Hepatocyte (in vitro differentiated cells): ENCODE measurements around the gene VAV2. TPM values are rescaled to one million over a fixed set of nuclear protein-coding genes. Genes with fewer than 3 reads are reported as not detected.
A peak's percentile ranks its signal among the peaks of the same experiment; 100 is the strongest.

ENCODE experiments used
- DNase-seq: peaks from one replicate; pipeline ENCODE4 v3.0.0-alpha.2; 2016; ENCODE audit warnings: low spot score
- H2AFZ ChIP-seq: fragments of 200-600 bp; sonication (generic); 2 replicates; pipeline ENCODE4 v1.6.0; 2016; ENCODE audit warnings: antibody characterized with exemption, mild to moderate bottlenecking
- H3K27ac ChIP-seq: fragments of 200-600 bp; sonication (generic); 2 replicates; pipeline ENCODE4 v1.5.1; 2016; ENCODE audit warnings: mild to moderate bottlenecking
- H3K27me3 ChIP-seq: fragments of 200-600 bp; sonication (generic); 2 replicates; pipeline ENCODE4 v1.6.1; 2016
- H3K36me3 ChIP-seq: fragments of 200-600 bp; sonication (generic); replicated peaks from 2 replicates; pipeline ENCODE4 v1.5.1; 2016; ENCODE audit warnings: low read depth; ENCODE audit not compliant: insufficient read depth
- H3K4me1 ChIP-seq: fragments of 200-600 bp; sonication (generic); 2 replicates; pipeline ENCODE4 v1.5.1; 2016; ENCODE audit warnings: mild to moderate bottlenecking, moderate library complexity; ENCODE audit not compliant: insufficient read depth
- H3K4me2 ChIP-seq: fragments of 200-600 bp; sonication (generic); 2 replicates; pipeline ENCODE4 v1.6.0; 2016
- H3K4me3 ChIP-seq: fragments of 200-600 bp; sonication (generic); 2 replicates; pipeline ENCODE4 v1.5.1; 2016; ENCODE audit warnings: mild to moderate bottlenecking
- H3K79me2 ChIP-seq: fragments of 200-600 bp; sonication (generic); 2 replicates; pipeline ENCODE4 v1.6.0; 2017; ENCODE audit warnings: mild to moderate bottlenecking
- H3K9me2 ChIP-seq: fragments of 200-600 bp; sonication (generic); replicated peaks from 2 replicates; pipeline ENCODE4 v1.6.0; 2017; ENCODE audit warnings: mild to moderate bottlenecking; ENCODE audit not compliant: insufficient read depth
- H3K9me3 ChIP-seq: fragments of 200-600 bp; sonication (generic); 2 replicates; pipeline ENCODE4 v1.5.1; 2016; ENCODE audit warnings: low read depth, mild to moderate bottlenecking
- H4K20me1 ChIP-seq: fragments of 200-600 bp; sonication (generic); 2 replicates; pipeline ENCODE4 v1.6.0; 2016; ENCODE audit warnings: mild to moderate bottlenecking; ENCODE audit not compliant: insufficient read depth, poor library complexity, severe bottlenecking
- EZH2 ChIP-seq: fragments of 200-600 bp; sonication (generic); IDR thresholded peaks from 2 replicates; pipeline ENCODE4 v1.6.1; 2016; ENCODE audit warnings: antibody characterized with exemption, mild to moderate bottlenecking, borderline replicate concordance
- EZH2phosphoT487 ChIP-seq: fragments of 200-600 bp; sonication (generic); IDR thresholded peaks from one replicate; pipeline ENCODE4 v1.6.1; 2018; ENCODE audit warnings: antibody characterized with exemption, mild to moderate bottlenecking, low read depth, moderate library complexity; ENCODE audit not compliant: unreplicated experiment, severe bottlenecking
- WGBS: methylation state at CpG from one replicate; pipeline ENCODE4 v1.1.6; 2016; ENCODE audit warnings: low lambda C conversion rate; ENCODE audit errors: missing lambda C conversion rate; 5-methylcytosine and 5-hydroxymethylcytosine counted together
- polyA plus RNA-seq: library from polyadenylated mRNA; unstranded; fragments of >200 nt; fragmentation: Nextera tagmentation; extraction: Ambion mirVana; gene quantifications from 2 replicates; pipeline ENCODE4 v1.2.1, GENCODE V29; 2016
- total RNA-seq: library from RNA; depleted of rRNA; stranded (reverse); fragments of >200 nt; gene quantifications from 2 replicates; pipeline ENCODE4 v1.2.3, GENCODE V29; 2014
- TF ChIP-seq, protein P1 (sequence below): fragments of 200-600 bp; sonication (generic); IDR thresholded peaks from 2 replicates; pipeline ENCODE4 v1.5.1; 2016; ENCODE audit warnings: antibody characterized with exemption, mild to moderate bottlenecking; ENCODE audit not compliant: poor library complexity

VAV2 gene
- total and polyA plus RNA-seq, 2 experiments from 2014 or later, result 24.9 to 27.7 TPM

DNA sequence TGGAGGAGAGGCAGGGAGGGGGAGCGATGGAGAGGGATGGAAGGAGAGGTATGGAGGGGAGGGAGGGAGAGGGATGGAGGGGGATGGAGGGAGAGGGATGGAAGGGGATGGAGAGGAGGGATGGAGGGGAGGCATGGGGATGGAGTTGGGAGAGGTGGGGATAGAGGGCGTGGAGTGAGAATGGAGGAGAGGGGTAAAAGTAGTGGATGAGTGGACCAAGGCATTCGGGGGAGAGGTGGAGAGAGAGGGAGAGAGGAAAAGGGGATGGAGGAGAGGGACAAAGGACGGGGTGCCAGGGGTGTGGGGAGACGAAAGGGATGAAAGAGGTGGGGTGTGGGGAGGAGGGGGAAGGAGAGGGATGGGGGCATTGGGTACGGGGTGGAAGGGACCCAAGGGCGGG is 100.4 kb downstream of the VAV2 start:
- H3K27me3 ChIP-seq, result no peaks in the 10 kb centered on the region
- peak overlapping the region; percentile 31 for H3K4me2 ChIP-seq
- peak overlapping the region; percentile 99 for H3K27ac ChIP-seq
- H4K20me1 ChIP-seq, result no peaks in the 10 kb centered on the region
- no peak for TF ChIP-seq EZH2phosphoT487
- TF ChIP-seq EZH2, result no peak
- TF ChIP-seq, protein P1, sequence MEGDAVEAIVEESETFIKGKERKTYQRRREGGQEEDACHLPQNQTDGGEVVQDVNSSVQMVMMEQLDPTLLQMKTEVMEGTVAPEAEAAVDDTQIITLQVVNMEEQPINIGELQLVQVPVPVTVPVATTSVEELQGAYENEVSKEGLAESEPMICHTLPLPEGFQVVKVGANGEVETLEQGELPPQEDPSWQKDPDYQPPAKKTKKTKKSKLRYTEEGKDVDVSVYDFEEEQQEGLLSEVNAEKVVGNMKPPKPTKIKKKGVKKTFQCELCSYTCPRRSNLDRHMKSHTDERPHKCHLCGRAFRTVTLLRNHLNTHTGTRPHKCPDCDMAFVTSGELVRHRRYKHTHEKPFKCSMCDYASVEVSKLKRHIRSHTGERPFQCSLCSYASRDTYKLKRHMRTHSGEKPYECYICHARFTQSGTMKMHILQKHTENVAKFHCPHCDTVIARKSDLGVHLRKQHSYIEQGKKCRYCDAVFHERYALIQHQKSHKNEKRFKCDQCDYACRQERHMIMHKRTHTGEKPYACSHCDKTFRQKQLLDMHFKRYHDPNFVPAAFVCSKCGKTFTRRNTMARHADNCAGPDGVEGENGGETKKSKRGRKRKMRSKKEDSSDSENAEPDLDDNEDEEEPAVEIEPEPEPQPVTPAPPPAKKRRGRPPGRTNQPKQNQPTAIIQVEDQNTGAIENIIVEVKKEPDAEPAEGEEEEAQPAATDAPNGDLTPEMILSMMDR, result no peak
- peaks cover 69% of the 10 kb centered on the region for H3K79me2 ChIP-seq
- H3K36me3 ChIP-seq, result no peaks in the 10 kb centered on the region
- WGBS, result no CpG with 5 or more reads among the region's 7 CpGs
- H2AFZ ChIP-seq, result no peak overlapping the region
- H3K4me1 ChIP-seq, result peaks cover 48% of the 10 kb centered on the region
- H3K4me3 ChIP-seq, result no peak overlapping the region
- no peaks in the 10 kb centered on the region for H3K9me2 ChIP-seq
- no peaks in the 10 kb centered on the region for H3K9me3 ChIP-seq
- DNase-seq, result no peak

DNA sequence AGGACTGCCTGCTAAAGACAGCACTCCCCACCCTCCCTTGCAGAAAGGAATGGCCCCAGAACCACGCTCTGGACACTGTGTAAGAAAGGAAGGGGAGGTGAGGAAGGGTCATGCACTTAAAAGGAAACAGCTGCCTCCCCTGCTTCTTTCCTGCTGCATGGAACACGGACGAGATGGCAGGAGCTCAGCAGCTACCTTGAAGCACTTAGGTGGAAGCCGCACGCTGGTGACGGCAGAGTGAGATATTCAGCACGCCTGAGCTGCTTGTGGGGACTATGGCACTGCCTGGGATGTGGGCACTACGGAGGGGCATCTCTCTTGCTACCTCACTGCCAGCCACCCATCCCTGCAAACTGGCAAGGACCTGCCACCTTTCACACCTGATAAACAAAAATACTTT is 101.5 kb downstream of the VAV2 start:
- Histone ChIP-seq H3K4me2 (no peak overlapping the region), H2AFZ (no peak overlapping the region), H3K9me3 (no peaks in the 10 kb centered on the region), H4K20me1 (no peaks in the 10 kb centered on the region), H3K27ac (no peak overlapping the region), H3K36me3 (no peaks in the 10 kb centered on the region), H3K27me3 (no peaks in the 10 kb centered on the region), H3K4me1 (peaks cover 52% of the 10 kb centered on the region), H3K4me3 (no peak overlapping the region), H3K79me2 (peaks cover 74% of the 10 kb centered on the region), H3K9me2 (no peaks in the 10 kb centered on the region)
- 92% methylated on average over 8 of the region's 8 CpGs for WGBS
- no peak for TF ChIP-seq EZH2
- DNase-seq, result no peak

DNA sequence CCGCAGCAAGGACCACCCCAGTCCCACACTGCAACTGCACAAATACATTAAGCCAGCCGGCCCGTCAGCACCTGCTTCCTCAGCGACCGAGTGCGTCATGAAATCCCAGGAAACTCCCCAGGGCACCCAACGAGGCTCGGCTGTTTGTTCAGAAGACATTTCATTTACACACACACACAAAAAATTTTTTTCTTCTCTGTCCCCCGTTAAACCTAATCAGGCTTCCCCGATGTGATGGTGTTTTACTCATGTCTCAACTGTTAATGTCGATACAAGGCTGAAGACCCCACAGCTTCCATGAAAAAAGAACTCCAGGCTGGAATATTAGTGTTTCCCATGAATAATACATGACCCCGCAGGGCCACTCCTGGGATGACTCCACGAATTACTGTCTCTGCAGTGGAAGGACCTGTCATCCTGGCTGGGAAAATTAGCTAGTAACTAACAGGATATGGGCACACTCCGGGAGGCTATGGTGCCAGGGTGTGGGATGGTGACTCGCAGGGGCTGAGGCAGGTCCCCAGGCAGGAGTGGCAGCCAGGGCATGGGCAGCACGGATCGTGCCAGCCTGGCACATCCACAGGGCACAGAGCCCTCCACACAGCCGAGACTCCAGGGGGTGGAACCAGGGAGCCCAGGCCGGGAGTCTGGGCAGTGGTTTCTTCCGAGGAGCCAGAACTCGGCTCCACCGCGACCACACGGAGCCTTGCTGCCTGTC is 102.4 kb downstream of the VAV2 start:
- Histone ChIP-seq H3K4me3 (no peak overlapping the region), H3K9me2 (no peaks in the 10 kb centered on the region), H4K20me1 (no peaks in the 10 kb centered on the region), H2AFZ (no peak overlapping the region), H3K4me1 (peaks cover 52% of the 10 kb centered on the region), H3K27ac (peak overlapping the region; percentile 95), H3K4me2 (no peak overlapping the region), H3K79me2 (peaks cover 75% of the 10 kb centered on the region), H3K9me3 (no peaks in the 10 kb centered on the region), H3K36me3 (no peaks in the 10 kb centered on the region), H3K27me3 (no peaks in the 10 kb centered on the region)
- DNase-seq, result no peak
- WGBS, result 81% methylated on average over 24 of the region's 24 CpGs
- TF ChIP-seq EZH2 (no peak), EZH2phosphoT487 (no peak)
- TF ChIP-seq, protein P1, result no peak

DNA sequence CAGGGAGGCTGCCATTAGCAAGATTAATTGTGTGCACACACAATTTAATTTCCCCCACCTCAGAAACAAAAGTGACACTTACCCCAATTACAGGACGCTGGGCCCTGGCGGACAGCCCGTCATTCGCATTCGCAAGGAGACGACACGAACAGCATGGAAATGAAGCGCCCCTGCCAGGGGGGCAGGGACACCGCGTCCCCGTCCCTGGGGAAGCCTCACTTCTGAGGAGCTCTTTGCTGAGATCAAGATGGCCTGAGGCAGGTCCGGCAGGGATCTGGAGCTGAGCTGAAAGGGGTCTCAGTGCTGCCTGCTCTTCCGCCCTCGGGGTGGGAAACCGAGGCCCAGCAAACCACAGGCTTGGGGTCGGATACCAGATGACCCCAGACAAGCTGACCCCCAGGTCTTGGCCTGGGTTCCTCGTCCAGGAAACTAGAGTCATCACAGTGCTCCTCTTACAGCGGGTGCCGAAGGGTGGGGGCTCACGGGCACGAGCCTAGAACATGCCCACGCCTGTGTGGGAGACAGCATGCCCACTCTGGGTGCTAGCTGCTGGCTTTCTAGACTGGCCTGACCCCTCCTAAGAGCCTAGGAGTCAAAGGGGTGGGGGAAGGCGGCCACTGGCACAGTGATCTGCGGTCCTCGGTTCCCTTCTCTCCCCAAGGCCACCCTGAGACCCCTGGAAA is 103.2 kb downstream of the VAV2 start:
- no peaks in the 10 kb centered on the region for H3K9me2 ChIP-seq
- H3K9me3 ChIP-seq, result no peaks in the 10 kb centered on the region
- H3K4me1 ChIP-seq, result peaks cover 52% of the 10 kb centered on the region
- TF ChIP-seq, protein P1, result no peak
- TF ChIP-seq EZH2phosphoT487 (no peak), EZH2 (no peak)
- WGBS, result 90% methylated on average over 25 of the region's 25 CpGs
- H3K36me3 ChIP-seq, result no peaks in the 10 kb centered on the region
- H3K4me2 ChIP-seq, result peak overlapping the region; percentile 33
- DNase-seq, result no peak
- no peak overlapping the region for H2AFZ ChIP-seq
- peak overlapping the region; percentile 95 for H3K27ac ChIP-seq
- no peaks in the 10 kb centered on the region for H4K20me1 ChIP-seq
- no peaks in the 10 kb centered on the region for H3K27me3 ChIP-seq
- no peak overlapping the region for H3K4me3 ChIP-seq
- peaks cover 75% of the 10 kb centered on the region for H3K79me2 ChIP-seq
